ENCODE data around the gene INAFM2. TPM values are rescaled to one million over a fixed set of nuclear protein-coding genes. Genes with fewer than 3 reads are reported as not detected.

The INAFM2 gene
- total and polyA plus RNA-seq, 2 of the 4 experiments (the other 2 are of a cell fraction): 10.4 to 14.0 TPM

GRCh38 chr15:40302288-40302886 is 21.1 kb upstream of the INAFM2 start:
- 80% methylated on average over 12 of the region's 19 CpGs; no CpG with 5 or more reads in 1 of the 2 experiments for WGBS, 2 experiments (ENCODE audit: extremely low coverage in 2 of 2, insufficient read length in 1 of 2)
- Histone ChIP-seq H2BK5ac (ENCODE audit: low read depth, low read length, poor library complexity, severe bottlenecking) (no peak overlapping the region), H4K8ac (ENCODE audit: low read depth in 2 of 2, low read length in 2 of 2) (no peak overlapping the region), H2BK15ac (ENCODE audit: low read depth, low read length) (no peak overlapping the region), H4K91ac (ENCODE audit: insufficient read depth, low read depth, low read length) (no peak overlapping the region), H3K18ac (ENCODE audit: low read depth, low read length) (no peak overlapping the region), H2BK120ac (ENCODE audit: low read depth, low read length) (no peak overlapping the region), H3K4me3 (ENCODE audit: insufficient read depth, low read depth, low read length) (no peak overlapping the region), H3K9me3 (ENCODE audit: control insufficient read depth, insufficient read depth, low read length) (peaks cover 8% of the 10 kb centered on the region), H2AK9ac (replicated peaks; ENCODE audit: low read depth, low read length, poor library complexity) (peak overlapping the region; percentile 3), H2AK5ac (ENCODE audit: low read depth, low read length) (no peak overlapping the region), H3K9ac (ENCODE audit: low read depth, low read length) (no peak overlapping the region), H3K14ac (replicated peaks; ENCODE audit: low read depth, low read length) (no peak overlapping the region), H3K36me3 (ENCODE audit: control insufficient read depth, insufficient read depth, low read length) (no peaks in the 10 kb centered on the region), H3K4me2 (ENCODE audit: low read depth, low read length) (no peak overlapping the region), H3K4ac (ENCODE audit: low read depth, low read length) (no peak overlapping the region), H3K23ac (ENCODE audit: low read depth, low read length) (no peak overlapping the region), H3K27ac (ENCODE audit: insufficient read depth, low read length) (no peak overlapping the region), H3K79me1 (ENCODE audit: low read depth in 1 of 2, low read length in 2 of 2) (no peaks in the 10 kb centered on the region), H3K9me1 (ENCODE audit: insufficient read depth, low read length) (no peaks in the 10 kb centered on the region), H3K56ac (ENCODE audit: extremely low read depth, insufficient read depth, low read length) (no peak overlapping the region), H2AFZ (replicated peaks; ENCODE audit: low read length, poor library complexity) (no peak overlapping the region), H4K20me1 (ENCODE audit: insufficient read depth, low read length) (no peaks in the 10 kb centered on the region), H3K27me3 (ENCODE audit: control insufficient read depth, insufficient read depth, low read length) (peaks cover 64% of the 10 kb centered on the region), H4K5ac (ENCODE audit: low read depth, low read length) (no peak overlapping the region), H2BK20ac (ENCODE audit: low read depth, low read length) (no peak overlapping the region), H3K4me1 (ENCODE audit: control insufficient read depth, insufficient read depth, low read length) (peaks cover 3% of the 10 kb centered on the region)
- dilution Hi-C loops (cut with HindIII; ENCODE audit: low sequenced_read_pairs, unreplicated experiment) (no loop called here), in situ Hi-C loops (cut with MboI; ENCODE audit: low sequenced_read_pairs) (no loop called here), intact Hi-C loops (cut with micrococcal nuclease) (no loop called here)
- ChIA-PET CTCF (no interaction called here), POLR2A (ENCODE audit: unreplicated experiment) (no interaction called here)
- ATAC-seq (ENCODE audit: low read depth) (no peak), DNase-seq (no peak)
- BruUV-seq (replicated peaks): no TSS peak
- no peak for TF ChIP-seq SMC3 (IDR thresholded peaks at IDR 0.05; ENCODE audit: low read depth, low read length)
- no peak for TF ChIP-seq CHD1 (IDR thresholded peaks at IDR 0.05; ENCODE audit: low read depth, low read length)
- TF ChIP-seq NFE2L2 (IDR thresholded peaks at IDR 0.05; ENCODE audit: low read depth, low read length): no peak
- no peak for TF ChIP-seq FOS (IDR thresholded peaks at IDR 0.05; ENCODE audit: low read depth, low read length)
- TF ChIP-seq CEBPB (IDR thresholded peaks at IDR 0.05; ENCODE audit: low read depth, low read length): no peak
- no peak for TF ChIP-seq MAZ (IDR thresholded peaks at IDR 0.05; ENCODE audit: borderline replicate concordance, low read depth, low read length)
- TF ChIP-seq USF2 (IDR thresholded peaks at IDR 0.05; ENCODE audit: low read depth, low read length): no peak
- TF ChIP-seq, protein P1, sequence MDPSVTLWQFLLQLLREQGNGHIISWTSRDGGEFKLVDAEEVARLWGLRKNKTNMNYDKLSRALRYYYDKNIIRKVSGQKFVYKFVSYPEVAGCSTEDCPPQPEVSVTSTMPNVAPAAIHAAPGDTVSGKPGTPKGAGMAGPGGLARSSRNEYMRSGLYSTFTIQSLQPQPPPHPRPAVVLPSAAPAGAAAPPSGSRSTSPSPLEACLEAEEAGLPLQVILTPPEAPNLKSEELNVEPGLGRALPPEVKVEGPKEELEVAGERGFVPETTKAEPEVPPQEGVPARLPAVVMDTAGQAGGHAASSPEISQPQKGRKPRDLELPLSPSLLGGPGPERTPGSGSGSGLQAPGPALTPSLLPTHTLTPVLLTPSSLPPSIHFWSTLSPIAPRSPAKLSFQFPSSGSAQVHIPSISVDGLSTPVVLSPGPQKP (IDR thresholded peaks at IDR 0.05; ENCODE audit: borderline replicate concordance, low read depth, low read length): no peak
